ENCODE results near the gene ODC1.

- TF ChIP-seq, protein P1, sequence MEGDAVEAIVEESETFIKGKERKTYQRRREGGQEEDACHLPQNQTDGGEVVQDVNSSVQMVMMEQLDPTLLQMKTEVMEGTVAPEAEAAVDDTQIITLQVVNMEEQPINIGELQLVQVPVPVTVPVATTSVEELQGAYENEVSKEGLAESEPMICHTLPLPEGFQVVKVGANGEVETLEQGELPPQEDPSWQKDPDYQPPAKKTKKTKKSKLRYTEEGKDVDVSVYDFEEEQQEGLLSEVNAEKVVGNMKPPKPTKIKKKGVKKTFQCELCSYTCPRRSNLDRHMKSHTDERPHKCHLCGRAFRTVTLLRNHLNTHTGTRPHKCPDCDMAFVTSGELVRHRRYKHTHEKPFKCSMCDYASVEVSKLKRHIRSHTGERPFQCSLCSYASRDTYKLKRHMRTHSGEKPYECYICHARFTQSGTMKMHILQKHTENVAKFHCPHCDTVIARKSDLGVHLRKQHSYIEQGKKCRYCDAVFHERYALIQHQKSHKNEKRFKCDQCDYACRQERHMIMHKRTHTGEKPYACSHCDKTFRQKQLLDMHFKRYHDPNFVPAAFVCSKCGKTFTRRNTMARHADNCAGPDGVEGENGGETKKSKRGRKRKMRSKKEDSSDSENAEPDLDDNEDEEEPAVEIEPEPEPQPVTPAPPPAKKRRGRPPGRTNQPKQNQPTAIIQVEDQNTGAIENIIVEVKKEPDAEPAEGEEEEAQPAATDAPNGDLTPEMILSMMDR (IDR thresholded peaks at IDR 0.05; ENCODE audit: insufficient read depth, low read length, poor library complexity, severe bottlenecking), result no peak
- no peak for TF ChIP-seq EZH2phosphoT487 (conservative IDR thresholded peaks at IDR 0.05; ENCODE audit: low read length)
Measured at GRCh38 chr2:10473121-10473756, 25.1 kb upstream of the ODC1 start.

Data from SU-DHL-6 (cell line).